Fibroblast of lung (primary cell): ENCODE data around the gene CCDC154. TPM values are rescaled to one million over a fixed set of nuclear protein-coding genes. Genes with fewer than 3 reads are reported as not detected.

Experiments used
- DNase-seq, 2 donors: peaks; one replicate each; pipeline versions ENCODE4 v3.0.0 to v3.0.0-alpha.2; 2010; ENCODE audit warnings: low read depth in 2 of 2
- H2AFZ ChIP-seq: 2 replicates; pipeline ENCODE4 v1.5.1; 2012; ENCODE audit warnings: low read length, control low read depth, inconsistent platforms
- H3K27ac ChIP-seq: 2 replicates; pipeline ENCODE4 v1.5.1; 2011; ENCODE audit warnings: low read length, control low read depth; ENCODE audit not compliant: insufficient read depth
- H3K27me3 ChIP-seq: 2 replicates; pipeline ENCODE4 v1.5.1; 2011; ENCODE audit warnings: mild to moderate bottlenecking, low read length; ENCODE audit not compliant: control insufficient read depth, insufficient read depth
- H3K36me3 ChIP-seq: 2 replicates; pipeline ENCODE4 v1.5.1; 2011; ENCODE audit warnings: low read length; ENCODE audit not compliant: control insufficient read depth, insufficient read depth
- H3K4me1 ChIP-seq: 2 replicates; pipeline ENCODE4 v1.5.1; 2011; ENCODE audit warnings: low read length; ENCODE audit not compliant: control insufficient read depth, insufficient read depth; ENCODE audit errors: extremely low read depth
- H3K4me2 ChIP-seq: 2 replicates; pipeline ENCODE4 v1.5.1; 2011; ENCODE audit warnings: low read length, control low read depth; ENCODE audit not compliant: insufficient read depth; ENCODE audit errors: extremely low read depth
- H3K4me3 ChIP-seq, 4 experiments: fragments of 200-600 bp in 1 of 4; sonication (generic) in 1 of 4; replicated peaks in 1 of 4; 2 replicates each; pipeline ENCODE4 v1.5.1; 2011 to 2016; ENCODE audit warnings: low read length in 4 of 4, low read depth in 3 of 4, mild to moderate bottlenecking in 3 of 4, control low read depth in 2 of 4, inconsistent platforms in 1 of 4, mixed read lengths in 1 of 4; ENCODE audit not compliant: insufficient read depth in 1 of 4; ENCODE audit errors: control extremely low read depth in 1 of 4
- H3K79me2 ChIP-seq: 2 replicates; pipeline ENCODE4 v1.5.1; 2012; ENCODE audit warnings: mild to moderate bottlenecking, low read length, inconsistent platforms; ENCODE audit not compliant: control insufficient read depth, insufficient read depth
- H3K9ac ChIP-seq: 2 replicates; pipeline ENCODE4 v1.5.1; 2011; ENCODE audit warnings: mild to moderate bottlenecking, low read length, control low read depth; ENCODE audit not compliant: insufficient read depth
- H3K9me3 ChIP-seq: 2 replicates; pipeline ENCODE4 v1.5.1; 2012; ENCODE audit warnings: low read depth, low read length; ENCODE audit not compliant: control insufficient read depth, insufficient read depth
- H4K20me1 ChIP-seq: 2 replicates; pipeline ENCODE4 v1.5.1; 2011; ENCODE audit warnings: low read length; ENCODE audit not compliant: control insufficient read depth, insufficient read depth; ENCODE audit errors: extremely low read depth
- CTCF ChIP-seq, 2 donors: IDR thresholded peaks in 1 of 2; conservative IDR thresholded peaks in 1 of 2; 1 replicate in 1 of 2; 2 replicates in 1 of 2; pipeline ENCODE4 v1.5.1; 2011 to 2012; ENCODE audit warnings: low read length in 2 of 2, control low read depth in 1 of 2, inconsistent platforms in 1 of 2, low read depth in 1 of 2, mild to moderate bottlenecking in 1 of 2
- EZH2 ChIP-seq: IDR thresholded peaks from 2 replicates; pipeline ENCODE4 v1.5.1; 2012; ENCODE audit warnings: low read length, control low read depth, mild to moderate bottlenecking; ENCODE audit errors: missing control alignments
- polyA plus RNA-seq, 2 donors: library from polyadenylated mRNA; depleted of rRNA in 1 of 2; stranded (reverse) in 1 of 2; unstranded in 1 of 2; fragments of >200 nt; gene quantifications; 2 replicates each; pipeline ENCODE4 v1.2.1, GENCODE V29; 2011 to 2012; ENCODE audit warnings: missing spikeins in 1 of 2
- total RNA-seq: library from RNA; depleted of rRNA; stranded (reverse); fragments of >200 nt; gene quantifications from 2 replicates; pipeline ENCODE4 v1.2.1, GENCODE V29; 2014

CCDC154 gene
- total and polyA plus RNA-seq, 2 donors (not counting 1 experiment from before 2014, with no cell fraction given): 0.02 to 0.50 TPM

DNA sequence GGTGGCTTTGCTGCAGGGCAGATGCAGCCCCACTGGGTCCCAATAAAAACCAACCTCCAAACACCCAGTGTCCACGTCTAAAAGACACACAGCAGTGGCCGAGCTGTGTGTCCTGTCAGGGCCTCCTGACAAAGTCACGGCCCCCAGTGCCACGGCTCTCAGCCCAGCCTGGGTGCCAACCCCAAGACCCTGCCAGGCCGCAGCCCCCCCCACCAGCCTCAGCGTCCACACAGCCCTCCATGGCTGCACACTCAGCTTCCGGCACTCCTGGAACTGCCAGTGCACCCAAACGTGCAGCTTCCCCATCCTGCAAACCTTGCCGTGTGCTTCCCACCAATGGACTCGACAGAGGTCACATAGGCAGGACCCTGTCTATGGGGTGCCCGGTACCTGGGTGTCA is 3.6 kb upstream of the CCDC154 start:
- TF ChIP-seq CTCF (conservative IDR thresholded peaks at IDR 0.05 in 1 of 2, IDR thresholded peaks at IDR 0.05 in 1 of 2; ENCODE audit: low read depth in 1 of 2, low read length in 2 of 2) (no peak), EZH2 (no peak)

DNA sequence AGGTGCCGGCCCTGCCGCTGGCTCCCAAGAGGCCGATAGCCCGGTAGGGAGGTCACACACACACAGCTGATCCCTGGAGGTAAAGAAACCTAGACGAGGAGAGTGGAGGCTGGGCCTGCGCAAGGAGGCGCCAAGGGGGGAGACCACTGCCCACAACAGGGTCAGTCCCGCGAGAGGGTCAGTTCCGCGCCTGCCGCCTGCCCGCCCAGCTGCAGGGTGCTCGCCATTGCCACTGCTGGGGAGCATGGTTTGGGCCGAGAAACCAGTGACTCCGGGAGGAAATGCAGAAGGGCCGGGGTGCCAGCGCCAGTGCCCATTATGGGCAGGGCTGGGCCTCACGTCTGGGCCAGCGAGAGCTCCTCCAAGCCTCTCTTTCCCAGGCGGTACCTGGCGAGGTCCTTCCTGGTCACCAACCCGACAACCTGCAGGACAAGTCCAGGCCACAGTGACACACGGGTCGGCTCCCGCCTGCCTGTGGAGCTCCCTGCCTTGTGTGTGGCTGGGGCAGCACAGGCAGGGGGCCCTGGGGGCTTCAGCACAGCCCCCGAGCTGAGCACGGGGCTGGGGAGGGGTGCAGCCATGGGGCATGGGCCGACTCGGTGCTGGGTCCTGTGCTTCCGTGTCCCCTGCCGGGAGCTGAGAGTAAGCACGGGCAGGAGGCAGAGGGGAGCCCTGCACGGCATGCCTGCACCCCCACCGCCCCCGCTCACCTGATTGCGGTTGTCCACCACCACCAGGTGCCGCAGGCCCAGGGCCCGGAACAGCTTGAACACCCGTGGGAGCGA is 2.1 kb upstream of the CCDC154 start:
- H3K79me2 ChIP-seq: no peaks in the 10 kb centered on the region
- peaks cover 18% of the 10 kb centered on the region for H3K36me3 ChIP-seq
- no peak overlapping the region for H3K9ac ChIP-seq
- H3K9me3 ChIP-seq: no peaks in the 10 kb centered on the region
- no peak overlapping the region for H2AFZ ChIP-seq
- no peak overlapping the region for H3K27ac ChIP-seq
- no peaks in the 10 kb centered on the region for H3K4me1 ChIP-seq
- DNase-seq: no peak
- TF ChIP-seq EZH2 (no peak), CTCF (conservative IDR thresholded peaks at IDR 0.05 in 1 of 2, IDR thresholded peaks at IDR 0.05 in 1 of 2; ENCODE audit: low read depth in 1 of 2, low read length in 2 of 2) (no peak)
- no peak overlapping the region for H3K4me3 ChIP-seq
- H3K27me3 ChIP-seq: no peaks in the 10 kb centered on the region
- H4K20me1 ChIP-seq: no peaks in the 10 kb centered on the region
- H3K4me2 ChIP-seq: no peak overlapping the region

More for the DNA sequence above, 3.6 kb upstream of the CCDC154 start:
- Histone ChIP-seq H3K4me3 (no peak overlapping the region), H3K79me2 (no peaks in the 10 kb centered on the region), H4K20me1 (no peaks in the 10 kb centered on the region), H3K9ac (no peak overlapping the region), H2AFZ (no peak overlapping the region), H3K27ac (no peak overlapping the region), H3K36me3 (peaks cover 18% of the 10 kb centered on the region), H3K27me3 (no peaks in the 10 kb centered on the region), H3K9me3 (no peaks in the 10 kb centered on the region), H3K4me2 (no peak overlapping the region), H3K4me1 (no peaks in the 10 kb centered on the region)
- no peak for DNase-seq

GRCh38 chr16:1445518-1446203 is 1.3 kb upstream of the CCDC154 start:
- no peaks in the 10 kb centered on the region for H4K20me1 ChIP-seq
- no peak overlapping the region for H3K4me2 ChIP-seq
- no peak overlapping the region for H2AFZ ChIP-seq
- H3K79me2 ChIP-seq: no peaks in the 10 kb centered on the region
- no peaks in the 10 kb centered on the region for H3K4me1 ChIP-seq
- no peaks in the 10 kb centered on the region for H3K9me3 ChIP-seq
- DNase-seq: no peak
- peaks cover 12% of the 10 kb centered on the region for H3K36me3 ChIP-seq
- H3K9ac ChIP-seq: no peak overlapping the region
- TF ChIP-seq EZH2 (no peak), CTCF (conservative IDR thresholded peaks at IDR 0.05 in 1 of 2, IDR thresholded peaks at IDR 0.05 in 1 of 2; ENCODE audit: low read depth in 1 of 2, low read length in 2 of 2) (no peak)
- no peaks in the 10 kb centered on the region for H3K27me3 ChIP-seq
- no peak overlapping the region for H3K27ac ChIP-seq
- H3K4me3 ChIP-seq: no peak overlapping the region
